ENCODE data around the gene PRR29. TPM values are rescaled to one million over a fixed set of nuclear protein-coding genes. Genes with fewer than 3 reads are reported as not detected.

Gene PRR29
- 1.5 and 2.5 TPM in 2 replicates for total RNA-seq

GRCh38 chr17:63998050-63998720, at the start of gene PRR29:
Gene PRR29, plus strand, starts transcription at chr17:63998351. Its CDS starts 14 bp downstream, at chr17:63998365.

DNA sequence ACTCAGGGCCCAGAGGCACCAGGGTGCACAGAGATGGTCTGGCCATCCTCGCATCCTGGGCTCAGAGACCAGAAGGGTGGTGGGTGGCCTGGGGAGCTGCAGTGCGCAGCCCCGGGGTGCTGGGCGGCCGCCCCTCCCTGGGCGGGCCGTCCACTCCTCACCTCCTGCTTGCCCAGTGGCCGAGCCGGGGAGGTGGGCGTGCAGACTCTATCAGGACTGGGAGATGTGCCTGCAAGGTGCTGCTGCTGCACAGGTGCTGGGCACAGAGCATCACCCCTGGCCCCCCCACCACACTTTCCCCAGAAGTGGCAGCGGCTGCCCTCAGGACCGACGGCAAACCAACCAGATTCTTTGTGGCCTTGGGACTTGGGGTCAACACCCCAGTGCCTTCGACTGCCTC, 25.4 kb upstream of the PRR29 start, which contains the start of gene SCN4A:
Gene SCN4A (minus strand): TSS at position 123 of the 400 bp plus-strand sequence. CDS start 77 bp downstream, at position 46.

GRCh38 chr17:64020056-64020766, 22.1 kb downstream of the PRR29 start, which contains the start of gene ICAM2:
Gene ICAM2, minus strand, starts transcription at chr17:64020633. Its CDS starts 13,942 bp downstream, at chr17:64006691.

Other genes starting within 250 kb of the PRR29 start
- 76.7 and 87.7 TPM in 2 replicates for gene CCDC47, start 224.8 kb upstream of the PRR29 start, total RNA-seq
- 61.2 and 62.7 TPM in 2 replicates for gene DDX42, start 224.2 kb upstream of the PRR29 start, total RNA-seq
- 100 and 134 TPM in 2 replicates for gene PSMC5, start 170.9 kb upstream of the PRR29 start, total RNA-seq
- gene FTSJ3, start 170.7 kb upstream of the PRR29 start, total RNA-seq: 47.4 and 65.3 TPM in 2 replicates
- 84.6 and 95.6 TPM in 2 replicates for gene SMARCD2, start 155.7 kb upstream of the PRR29 start, total RNA-seq
- gene CSH2, start 124.7 kb upstream of the PRR29 start, total RNA-seq: not detected in 2 replicates
- not detected in 2 replicates for gene GH2, start 116.4 kb upstream of the PRR29 start, total RNA-seq
- gene CSH1, start 101.8 kb upstream of the PRR29 start, total RNA-seq: not detected in 2 replicates
- gene CSHL1, start 87.1 kb upstream of the PRR29 start, total RNA-seq: not detected in 2 replicates
- not detected in 2 replicates for gene GH1, start 79.5 kb upstream of the PRR29 start, total RNA-seq
- 2.1 and 2.9 TPM in 2 replicates for gene CD79B, start 66.0 kb upstream of the PRR29 start, total RNA-seq
- 0.12 and 0.13 TPM in 2 replicates for gene SCN4A, start 25.4 kb upstream of the PRR29 start, total RNA-seq
- gene ICAM2, start 22.3 kb downstream of the PRR29 start, total RNA-seq: 22.9 and 44.0 TPM in 2 replicates
- gene ERN1, start 131.8 kb downstream of the PRR29 start, total RNA-seq: 7.6 and 7.9 TPM in 2 replicates